SK-N-DZ (cell line): ENCODE data around the gene TMEM127. TPM values are rescaled to one million over a fixed set of nuclear protein-coding genes. Genes with fewer than 3 reads are reported as not detected.
"Not testable (repeated sequence)": the region's sequence is repeated elsewhere in the genome, so short reads cannot be mapped to it uniquely, and the experiment has no call there.

ENCODE experiments used
- DNase-seq: peaks from one replicate; pipeline ENCODE4 v3.0.0-alpha.2; 2015; ENCODE audit warnings: low spot score
- polyA plus RNA-seq, 2 experiments: library from polyadenylated mRNA; depleted of rRNA; stranded (reverse); fragments of >200 nt; gene quantifications; 2 replicates each; pipeline ENCODE4 v1.2.3, GENCODE V29; 2014

The TMEM127 gene
- 9.7 and 12.1 TPM in 2 replicates for polyA plus RNA-seq (2014; cell fraction: cytosol; rRNA removed)
- 3.7 and 7.4 TPM in 2 replicates for polyA plus RNA-seq (2014; cell fraction: nucleus; rRNA removed)

GRCh38 chr2:96265840-96266679 is at the start of gene TMEM127, which contains the start of gene CIAO1:
TSS of gene TMEM127 (minus strand) at chr2:96265997. CDS start at chr2:96265381, 616 bp downstream.
TSS of gene CIAO1 (plus strand) at chr2:96266225. CDS start at chr2:96266351, 126 bp downstream.
- DNase-seq, result peak; percentile 97

GRCh38 chr2:96315005-96315399 is 49.2 kb upstream of the TMEM127 start:
- DNase-seq, result no peak

- no peak for DNase-seq
Observed at GRCh38 chr2:96308248-96308647, 42.5 kb upstream of the TMEM127 start.

GRCh38 chr2:96306370-96306769 is 40.6 kb upstream of the TMEM127 start:
- no peak for DNase-seq

GRCh38 chr2:96305979-96306308 is 40.1 kb upstream of the TMEM127 start:
- DNase-seq, result no peak

GRCh38 chr2:96305091-96305978 is 39.5 kb upstream of the TMEM127 start, which contains the start of gene SNRNP200:
TSS of gene SNRNP200 (minus strand) at chr2:96305546. CDS start at chr2:96305437, 109 bp downstream.
- DNase-seq, result peak; percentile 90

GRCh38 chr2:96304606-96305005 is 38.8 kb upstream of the TMEM127 start:
- DNase-seq, result no peak

GRCh38 chr2:96301865-96302264 is 36.1 kb upstream of the TMEM127 start:
- no peak for DNase-seq

- no peak for DNase-seq
Observed at GRCh38 chr2:96296925-96297324, 31.1 kb upstream of the TMEM127 start.

- not testable (repeated sequence) for DNase-seq
Observed at GRCh38 chr2:96294271-96294670, 28.5 kb upstream of the TMEM127 start.

- DNase-seq, result no peak
Observed at GRCh38 chr2:96291751-96292150, 26.0 kb upstream of the TMEM127 start.

GRCh38 chr2:96287273-96287856 is 21.6 kb upstream of the TMEM127 start:
- no peak for DNase-seq

- DNase-seq, result no peak
Observed at GRCh38 chr2:96276787-96277499, 11.1 kb upstream of the TMEM127 start.

GRCh38 chr2:96274355-96275056 is 8.7 kb upstream of the TMEM127 start:
- DNase-seq, result no peak

- DNase-seq, result no peak
Observed at GRCh38 chr2:96273763-96274162, 8.0 kb upstream of the TMEM127 start.

- DNase-seq, result no peak
Observed at GRCh38 chr2:96271995-96272394, 6.2 kb upstream of the TMEM127 start.

GRCh38 chr2:96267159-96267971 is 1.6 kb upstream of the TMEM127 start:
- peak; percentile 49 for DNase-seq

- DNase-seq, result no peak
Observed at GRCh38 chr2:96265349-96265839, 403 bp downstream of the TMEM127 start.

- peak; percentile 47 for DNase-seq
Observed at GRCh38 chr2:96264656-96265348, 995 bp downstream of the TMEM127 start.
